GM23338 (cell line): ENCODE data around the gene RNU6-8. TPM values are rescaled to one million over a fixed set of nuclear protein-coding genes. Genes with fewer than 3 reads are reported as not detected.
A peak's percentile ranks its signal among the peaks of the same experiment; 100 is the strongest.

Experiments used
- ATAC-seq: fragments of 200-7000 bp; cut with Tn5 transposase; 3 replicates; pipeline ENCODE4 v1.9.1; 2020
- DNase-seq: peaks from one replicate; pipeline ENCODE4 v3.0.0-alpha.2; 2015; ENCODE audit warnings: low spot score
- H2AFZ ChIP-seq: fragments of 200-600 bp; sonication (generic); 2 replicates; pipeline ENCODE4 v1.8.0; 2016; ENCODE audit warnings: antibody characterized with exemption, mild to moderate bottlenecking, moderate library complexity
- H3F3A ChIP-seq: fragments of 200-600 bp; sonication (generic); replicated peaks from 2 replicates; pipeline ENCODE4 v1.8.0; 2017; ENCODE audit warnings: antibody characterized with exemption, mixed run types, low read depth
- H3K27ac ChIP-seq: fragments of 200-600 bp; sonication (generic); 2 replicates; pipeline ENCODE4 v1.6.1; 2016; ENCODE audit warnings: low read depth
- H3K27me3 ChIP-seq: fragments of 200-600 bp; sonication (generic); 2 replicates; pipeline ENCODE4 v1.8.0; 2016; ENCODE audit warnings: mild to moderate bottlenecking, mixed run types, moderate library complexity; ENCODE audit not compliant: insufficient read depth
- H3K36me3 ChIP-seq: fragments of 200-600 bp; sonication (generic); 2 replicates; pipeline ENCODE4 v1.8.0; 2016; ENCODE audit warnings: mild to moderate bottlenecking; ENCODE audit not compliant: insufficient read depth
- H3K4me1 ChIP-seq: fragments of 200-600 bp; sonication (generic); 2 replicates; pipeline ENCODE4 v1.8.0; 2016; ENCODE audit warnings: mild to moderate bottlenecking, moderate library complexity; ENCODE audit not compliant: insufficient read depth
- H3K4me2 ChIP-seq: fragments of 200-600 bp; sonication (generic); 2 replicates; pipeline ENCODE4 v1.7.1; 2017; ENCODE audit warnings: mixed run types
- H3K4me3 ChIP-seq: fragments of 200-600 bp; sonication (generic); 2 replicates; pipeline ENCODE4 v1.6.1; 2016; ENCODE audit warnings: mixed run types
- H3K79me2 ChIP-seq: fragments of 200-600 bp; sonication (generic); replicated peaks from 2 replicates; pipeline ENCODE4 v1.8.0; 2017; ENCODE audit warnings: mild to moderate bottlenecking; ENCODE audit not compliant: insufficient read depth
- H3K9me2 ChIP-seq: fragments of 200-600 bp; sonication (generic); 2 replicates; pipeline ENCODE4 v1.8.0; 2017; ENCODE audit not compliant: insufficient read depth
- H4K20me1 ChIP-seq: fragments of 200-600 bp; sonication (generic); replicated peaks from 2 replicates; pipeline ENCODE4 v1.8.0; 2017; ENCODE audit warnings: mild to moderate bottlenecking; ENCODE audit not compliant: insufficient read depth
- H3K27ac Mint-ChIP-seq: 2 replicates; pipeline ENCODE4 v1.8.0; 2020; ENCODE audit warnings: inconsistent platforms, mild to moderate bottlenecking, moderate library complexity, mixed read lengths
- H3K27me3 Mint-ChIP-seq: 3 replicates; pipeline ENCODE4 v1.8.0; 2022; ENCODE audit warnings: low read depth, mild to moderate bottlenecking, moderate library complexity, mixed read lengths, inconsistent platforms; ENCODE audit not compliant: insufficient read depth, poor library complexity
- H3K36me3 Mint-ChIP-seq: 3 replicates; pipeline ENCODE4 v1.8.0; 2021; ENCODE audit warnings: low read depth, mild to moderate bottlenecking, inconsistent platforms, moderate library complexity, mixed read lengths
- H3K4me1 Mint-ChIP-seq: 3 replicates; pipeline ENCODE4 v1.8.0; 2020; ENCODE audit warnings: mild to moderate bottlenecking, inconsistent platforms, mixed read lengths
- H3K4me3 Mint-ChIP-seq: 3 replicates; pipeline ENCODE4 v1.8.0; 2021; ENCODE audit warnings: moderate library complexity, mild to moderate bottlenecking, inconsistent platforms, mixed read lengths
- H3K9me3 Mint-ChIP-seq: 3 replicates; pipeline ENCODE4 v1.8.0; 2020; ENCODE audit warnings: moderate library complexity, mild to moderate bottlenecking, inconsistent platforms, mixed read lengths
- CREB1 ChIP-seq: fragments of 250-450 bp; sonication (Bioruptor Pico); IDR thresholded peaks from 2 replicates; pipeline ENCODE4 v1.5.0; 2020; ENCODE audit warnings: low read depth, mild to moderate bottlenecking, moderate library complexity
- EZH2phosphoT487 ChIP-seq: fragments of 200-600 bp; sonication (generic); IDR thresholded peaks from one replicate; pipeline ENCODE4 v1.8.1; 2018; ENCODE audit warnings: antibody characterized with exemption; ENCODE audit not compliant: unreplicated experiment
- JUNB ChIP-seq: IDR thresholded peaks from one replicate; pipeline ENCODE4 v1.6.1; 2016; ENCODE audit warnings: antibody characterized with exemption; ENCODE audit not compliant: unreplicated experiment
- NANOG ChIP-seq: IDR thresholded peaks from 2 replicates; pipeline ENCODE4 v1.6.1; 2016; ENCODE audit warnings: antibody characterized with exemption, borderline replicate concordance
- STAT1 ChIP-seq: IDR thresholded peaks from one replicate; pipeline ENCODE4 v1.6.1; 2016; ENCODE audit warnings: antibody characterized with exemption; ENCODE audit not compliant: unreplicated experiment
- polyA plus RNA-seq: library from polyadenylated mRNA; unstranded; fragments of >200 nt; fragmentation: Nextera tagmentation; extraction: Ambion mirVana; gene quantifications from 2 replicates; pipeline ENCODE4 v1.2.1, GENCODE V29; 2016
- total RNA-seq: library from RNA; depleted of rRNA; stranded (reverse); fragments of >200 nt; shearing (Covaris generic); gene quantifications from 2 replicates; pipeline ENCODE4 v1.2.3, GENCODE V29; 2014
- TF ChIP-seq, protein P1 (sequence below): IDR thresholded peaks from one replicate; pipeline ENCODE4 v1.6.1; 2018; ENCODE audit warnings: antibody characterized with exemption; ENCODE audit not compliant: unreplicated experiment
- TF ChIP-seq, protein P2 (sequence below), 2 experiments: fragments of 200-600 bp in 1 of 2; sonication (generic) in 1 of 2; conservative IDR thresholded peaks; 2 replicates each; pipeline versions ENCODE4 v1.5.1 to v1.6.1; 2016 to 2017; ENCODE audit warnings: antibody characterized with exemption in 2 of 2, low read depth in 2 of 2, mild to moderate bottlenecking in 2 of 2, moderate library complexity in 1 of 2

Gene RNU6-8
- total and polyA plus RNA-seq, 2 experiments from 2014 or later: 39.1 TPM; not detected in 1

DNA sequence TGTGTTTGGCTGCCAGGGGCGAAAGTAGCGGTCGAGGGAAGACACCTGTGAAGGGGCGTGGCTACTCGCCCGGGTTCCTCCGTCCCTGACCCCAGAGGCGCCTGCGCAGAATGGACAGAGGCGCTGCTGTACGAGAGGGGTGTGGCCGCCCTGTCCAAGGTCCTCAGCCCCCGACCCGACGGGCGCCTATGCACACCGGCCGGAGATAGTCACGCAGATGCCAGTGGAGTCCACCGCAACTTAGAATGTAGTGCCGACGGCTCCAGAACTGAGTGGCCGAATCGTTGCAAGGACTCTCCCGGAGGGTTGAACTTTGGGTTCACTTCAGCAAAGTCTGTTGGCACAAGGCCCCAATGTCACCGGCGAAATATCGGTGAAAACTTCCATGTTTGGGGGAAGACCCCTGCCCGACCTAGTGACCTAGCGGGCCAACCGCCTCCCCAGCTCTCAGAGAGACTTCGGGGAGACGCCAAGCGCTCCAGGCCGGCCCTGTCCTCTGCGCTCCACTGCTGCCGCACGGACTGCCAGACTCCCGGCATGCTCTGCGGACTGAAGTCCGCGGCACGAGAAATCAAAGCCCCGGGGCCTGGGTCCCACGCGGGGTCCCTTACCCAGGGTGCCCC lies 1.8 kb downstream of the RNU6-8 start:
- H3K9me2 ChIP-seq: no peaks in the 10 kb centered on the region
- H2AFZ ChIP-seq: peak overlapping the region; percentile 97
- peak overlapping the region; percentile 67 for H3K4me3 ChIP-seq
- Mint-ChIP-seq H3K4me3 (peak overlapping the region; percentile 90), H3K36me3 (no peaks in the 10 kb centered on the region), H3K9me3 (no peaks in the 10 kb centered on the region), H3K27me3 (peaks cover 15% of the 10 kb centered on the region), H3K27ac (peak overlapping the region; percentile 97), H3K4me1 (peaks cover 12% of the 10 kb centered on the region)
- H3K79me2 ChIP-seq: no peaks in the 10 kb centered on the region
- TF ChIP-seq EZH2phosphoT487: no peak
- TF ChIP-seq, protein P1, sequence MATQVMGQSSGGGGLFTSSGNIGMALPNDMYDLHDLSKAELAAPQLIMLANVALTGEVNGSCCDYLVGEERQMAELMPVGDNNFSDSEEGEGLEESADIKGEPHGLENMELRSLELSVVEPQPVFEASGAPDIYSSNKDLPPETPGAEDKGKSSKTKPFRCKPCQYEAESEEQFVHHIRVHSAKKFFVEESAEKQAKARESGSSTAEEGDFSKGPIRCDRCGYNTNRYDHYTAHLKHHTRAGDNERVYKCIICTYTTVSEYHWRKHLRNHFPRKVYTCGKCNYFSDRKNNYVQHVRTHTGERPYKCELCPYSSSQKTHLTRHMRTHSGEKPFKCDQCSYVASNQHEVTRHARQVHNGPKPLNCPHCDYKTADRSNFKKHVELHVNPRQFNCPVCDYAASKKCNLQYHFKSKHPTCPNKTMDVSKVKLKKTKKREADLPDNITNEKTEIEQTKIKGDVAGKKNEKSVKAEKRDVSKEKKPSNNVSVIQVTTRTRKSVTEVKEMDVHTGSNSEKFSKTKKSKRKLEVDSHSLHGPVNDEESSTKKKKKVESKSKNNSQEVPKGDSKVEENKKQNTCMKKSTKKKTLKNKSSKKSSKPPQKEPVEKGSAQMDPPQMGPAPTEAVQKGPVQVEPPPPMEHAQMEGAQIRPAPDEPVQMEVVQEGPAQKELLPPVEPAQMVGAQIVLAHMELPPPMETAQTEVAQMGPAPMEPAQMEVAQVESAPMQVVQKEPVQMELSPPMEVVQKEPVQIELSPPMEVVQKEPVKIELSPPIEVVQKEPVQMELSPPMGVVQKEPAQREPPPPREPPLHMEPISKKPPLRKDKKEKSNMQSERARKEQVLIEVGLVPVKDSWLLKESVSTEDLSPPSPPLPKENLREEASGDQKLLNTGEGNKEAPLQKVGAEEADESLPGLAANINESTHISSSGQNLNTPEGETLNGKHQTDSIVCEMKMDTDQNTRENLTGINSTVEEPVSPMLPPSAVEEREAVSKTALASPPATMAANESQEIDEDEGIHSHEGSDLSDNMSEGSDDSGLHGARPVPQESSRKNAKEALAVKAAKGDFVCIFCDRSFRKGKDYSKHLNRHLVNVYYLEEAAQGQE: peak; percentile 64
- H3F3A ChIP-seq: no peaks in the 10 kb centered on the region
- H3K4me1 ChIP-seq: no peaks in the 10 kb centered on the region
- H3K4me2 ChIP-seq: peak overlapping the region; percentile 89
- no peaks in the 10 kb centered on the region for H3K36me3 ChIP-seq
- H3K27ac ChIP-seq: peak overlapping the region; percentile 53; the same call in 1 of the 2 replicates
- H3K27me3 ChIP-seq: peaks cover 7% of the 10 kb centered on the region; the same call in 1 of the 2 replicates
- ATAC-seq (peak; percentile 81), DNase-seq (peak; percentile 98)
- no peaks in the 10 kb centered on the region for H4K20me1 ChIP-seq

DNA sequence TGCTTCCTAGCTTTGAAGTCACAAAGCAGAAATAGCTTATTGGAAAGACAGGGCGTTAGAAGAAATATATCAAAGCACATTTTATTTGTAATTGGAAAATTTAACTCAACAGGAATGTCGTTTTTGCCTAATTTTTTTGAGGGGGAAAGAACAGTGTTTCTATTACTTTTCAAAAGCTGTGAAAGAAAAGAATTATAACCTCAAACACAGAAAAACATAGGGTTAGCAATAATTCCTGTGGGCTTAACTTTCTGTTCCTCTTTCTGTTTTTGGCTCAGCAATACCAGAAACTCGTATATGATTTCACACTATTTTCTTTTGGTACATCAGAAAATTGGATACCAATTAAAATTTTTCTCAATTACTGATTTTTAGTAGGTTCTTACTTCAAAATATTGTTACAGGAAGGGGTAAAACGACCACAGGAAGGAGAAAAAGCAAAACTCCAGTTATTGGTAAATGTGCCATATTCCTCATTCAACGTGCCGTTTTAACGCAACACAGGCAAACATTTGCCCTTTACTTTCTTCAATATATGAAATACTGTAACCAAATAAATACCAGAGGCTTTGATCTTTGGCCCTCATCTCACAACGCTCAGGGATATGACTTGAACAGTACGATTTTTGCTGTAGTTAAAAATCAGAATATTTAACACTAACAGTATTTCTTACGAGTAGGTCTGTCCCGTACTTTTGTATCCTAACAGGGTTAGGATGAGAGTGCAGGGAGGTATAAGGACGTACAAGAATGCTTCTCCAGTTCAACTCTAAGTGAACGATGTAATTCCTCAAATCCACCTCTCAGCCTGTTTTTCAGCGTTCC lies 2.5 kb downstream of the RNU6-8 start:
- peak overlapping the region; percentile 67 for H3K4me3 ChIP-seq
- Mint-ChIP-seq H3K9me3 (no peaks in the 10 kb centered on the region), H3K4me1 (peaks cover 8% of the 10 kb centered on the region), H3K4me3 (peak overlapping the region; percentile 90), H3K27ac (no peak overlapping the region; the same call in 1 of the 2 replicates), H3K36me3 (no peaks in the 10 kb centered on the region), H3K27me3 (peaks cover 15% of the 10 kb centered on the region)
- H3K9me2 ChIP-seq: no peaks in the 10 kb centered on the region
- no peaks in the 10 kb centered on the region for H3K4me1 ChIP-seq
- ATAC-seq (no peak), DNase-seq (no peak)
- H3K36me3 ChIP-seq: no peaks in the 10 kb centered on the region
- no peaks in the 10 kb centered on the region for H3K79me2 ChIP-seq
- H2AFZ ChIP-seq: peak overlapping the region; percentile 80
- H3F3A ChIP-seq: no peaks in the 10 kb centered on the region
- H3K27ac ChIP-seq: no peak overlapping the region
- peak overlapping the region; percentile 89 for H3K4me2 ChIP-seq
- TF ChIP-seq JUNB: no peak
- TF ChIP-seq EZH2phosphoT487: no peak
- no peak for TF ChIP-seq NANOG
- TF ChIP-seq, protein P2, sequence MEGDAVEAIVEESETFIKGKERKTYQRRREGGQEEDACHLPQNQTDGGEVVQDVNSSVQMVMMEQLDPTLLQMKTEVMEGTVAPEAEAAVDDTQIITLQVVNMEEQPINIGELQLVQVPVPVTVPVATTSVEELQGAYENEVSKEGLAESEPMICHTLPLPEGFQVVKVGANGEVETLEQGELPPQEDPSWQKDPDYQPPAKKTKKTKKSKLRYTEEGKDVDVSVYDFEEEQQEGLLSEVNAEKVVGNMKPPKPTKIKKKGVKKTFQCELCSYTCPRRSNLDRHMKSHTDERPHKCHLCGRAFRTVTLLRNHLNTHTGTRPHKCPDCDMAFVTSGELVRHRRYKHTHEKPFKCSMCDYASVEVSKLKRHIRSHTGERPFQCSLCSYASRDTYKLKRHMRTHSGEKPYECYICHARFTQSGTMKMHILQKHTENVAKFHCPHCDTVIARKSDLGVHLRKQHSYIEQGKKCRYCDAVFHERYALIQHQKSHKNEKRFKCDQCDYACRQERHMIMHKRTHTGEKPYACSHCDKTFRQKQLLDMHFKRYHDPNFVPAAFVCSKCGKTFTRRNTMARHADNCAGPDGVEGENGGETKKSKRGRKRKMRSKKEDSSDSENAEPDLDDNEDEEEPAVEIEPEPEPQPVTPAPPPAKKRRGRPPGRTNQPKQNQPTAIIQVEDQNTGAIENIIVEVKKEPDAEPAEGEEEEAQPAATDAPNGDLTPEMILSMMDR (conservative IDR thresholded peaks at IDR 0.05; ENCODE audit: low read depth in 2 of 2): no peak
- TF ChIP-seq CREB1 (CRISPR knock-in tag): no peak
- no peak for TF ChIP-seq STAT1
- H3K27me3 ChIP-seq: peaks cover 7% of the 10 kb centered on the region; the same call in 1 of the 2 replicates
- H4K20me1 ChIP-seq: no peaks in the 10 kb centered on the region
